GM18517 (cell line): ENCODE results near the gene DGUOK.
"Not testable (repeated sequence)": the region's sequence is repeated elsewhere in the genome, so short reads cannot be mapped to it uniquely, and the experiment has no call there.

Experiments
- ATAC-seq: cut with Tn5 transposase; IDR thresholded peaks from one replicate; pipeline ENCODE4 v1.9.1; 2021; ENCODE audit warnings: mild to moderate bottlenecking, moderate library complexity; ENCODE audit not compliant: unreplicated experiment

The DGUOK gene

GRCh38 chr2:73926493-73927327 lies at the start of gene DGUOK:
DGUOK (plus strand) TSS chr2:73926880; CDS start chr2:73926911, 31 bp downstream.
- ATAC-seq: peak; percentile 99

- ATAC-seq: peak; percentile 49
These were observed 49.4 kb upstream of the DGUOK start for GRCh38 chr2:73877071-73877802.

GRCh38 chr2:73877984-73878383 lies 48.7 kb upstream of the DGUOK start:
- not testable (repeated sequence) for ATAC-seq

- ATAC-seq: no peak
These were observed 41.3 kb upstream of the DGUOK start for GRCh38 chr2:73885406-73885805.

- no peak for ATAC-seq
These were observed 40.3 kb upstream of the DGUOK start for GRCh38 chr2:73886357-73886756.

GRCh38 chr2:73887596-73888353 lies 38.9 kb upstream of the DGUOK start:
- ATAC-seq: not testable (repeated sequence)

GRCh38 chr2:73888388-73888787 lies 38.3 kb upstream of the DGUOK start:
- ATAC-seq: no peak

GRCh38 chr2:73889206-73889605 lies 37.5 kb upstream of the DGUOK start:
- ATAC-seq: no peak

GRCh38 chr2:73890301-73891092 lies 36.2 kb upstream of the DGUOK start:
- no peak for ATAC-seq

GRCh38 chr2:73891276-73891901 lies 35.3 kb upstream of the DGUOK start:
- ATAC-seq: no peak

GRCh38 chr2:73892631-73893329 lies 33.9 kb upstream of the DGUOK start, which contains the start of gene ACTG2:
ACTG2 (plus strand) TSS chr2:73893008; CDS start chr2:73901312, 8,304 bp downstream.
- ATAC-seq: no peak

GRCh38 chr2:73893764-73894474 lies 32.8 kb upstream of the DGUOK start:
- no peak for ATAC-seq

GRCh38 chr2:73894475-73894850 lies 32.2 kb upstream of the DGUOK start:
- no peak for ATAC-seq

GRCh38 chr2:73894877-73895276 lies 31.8 kb upstream of the DGUOK start:
- no peak for ATAC-seq

- no peak for ATAC-seq
These were observed 31.2 kb upstream of the DGUOK start for GRCh38 chr2:73895473-73895872.

- no peak for ATAC-seq
These were observed 30.1 kb upstream of the DGUOK start for GRCh38 chr2:73896362-73897239.

GRCh38 chr2:73897240-73897583 lies 29.5 kb upstream of the DGUOK start:
- ATAC-seq: no peak

GRCh38 chr2:73897934-73898333 lies 28.7 kb upstream of the DGUOK start:
- ATAC-seq: no peak
